Stimulated activated CD4-positive, alpha-beta T cell treated with anti-CD3 and anti-CD28 coated beads, TNF-alpha, amount 100 ng/mL, for 4 hours (primary cell): ENCODE data around the gene ZNF697.
A peak's percentile ranks its signal among the peaks of the same experiment; 100 is the strongest.
"Not testable (repeated sequence)": the region's sequence is repeated elsewhere in the genome, so short reads cannot be mapped to it uniquely, and the experiment has no call there.

Source experiments
- DNase-seq, 3 experiments: peaks; one replicate each; pipeline ENCODE4 v3.0.0-alpha.2; 2020; ENCODE audit warnings: low read depth in 3 of 3

The ZNF697 gene

DNA sequence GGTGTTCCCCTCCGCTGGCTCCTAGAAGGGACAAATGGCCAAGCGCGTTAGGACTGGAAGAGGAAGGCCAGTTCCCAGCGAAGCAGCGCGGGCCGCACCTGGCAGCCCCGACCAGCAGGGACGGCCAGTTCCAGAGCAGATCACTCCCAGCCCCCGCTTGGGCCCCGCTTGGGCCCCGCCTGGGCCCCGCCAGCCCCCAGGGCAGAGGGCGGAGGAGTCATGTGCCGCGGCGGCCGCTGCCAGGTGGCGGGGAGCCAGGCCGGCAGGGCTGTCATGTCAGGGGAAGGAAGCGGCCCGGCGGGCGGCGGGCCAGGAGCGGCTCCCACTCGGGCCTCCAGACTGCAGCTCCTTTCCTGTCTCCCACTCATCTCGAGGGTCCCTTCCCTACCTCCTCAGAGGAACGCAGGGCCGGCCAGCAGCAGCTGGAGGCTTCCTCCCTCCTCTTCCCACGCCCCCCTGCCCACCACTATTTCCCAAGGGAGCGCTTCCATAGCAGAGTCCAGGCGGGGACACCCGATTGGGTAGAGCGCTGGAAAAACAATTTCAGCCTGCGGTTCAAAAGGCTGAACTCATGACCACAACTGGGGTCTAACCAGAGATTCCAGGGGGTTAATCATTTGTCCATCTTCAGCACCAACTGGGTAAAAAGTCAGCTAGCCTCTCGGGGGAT lies 16.5 kb downstream of the ZNF697 start:
- no peak for DNase-seq

DNA sequence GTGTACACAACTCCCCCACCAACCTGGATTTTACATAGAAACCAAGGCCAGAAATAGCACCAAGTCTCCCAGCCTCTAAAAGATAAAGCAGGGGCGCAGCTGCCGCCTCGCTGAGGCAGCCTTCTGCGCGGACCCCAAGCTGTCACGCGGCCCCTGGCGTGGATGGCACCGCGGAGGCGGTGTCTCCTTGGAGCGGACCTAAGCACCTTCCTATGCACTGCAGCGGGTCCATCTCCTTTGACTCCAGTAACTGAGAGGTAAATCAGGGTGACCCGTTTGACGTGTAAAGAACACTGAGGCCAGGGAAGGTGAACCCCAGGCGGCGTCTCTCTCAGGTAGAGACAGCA lies 17.0 kb downstream of the ZNF697 start:
- DNase-seq: no peak

DNA sequence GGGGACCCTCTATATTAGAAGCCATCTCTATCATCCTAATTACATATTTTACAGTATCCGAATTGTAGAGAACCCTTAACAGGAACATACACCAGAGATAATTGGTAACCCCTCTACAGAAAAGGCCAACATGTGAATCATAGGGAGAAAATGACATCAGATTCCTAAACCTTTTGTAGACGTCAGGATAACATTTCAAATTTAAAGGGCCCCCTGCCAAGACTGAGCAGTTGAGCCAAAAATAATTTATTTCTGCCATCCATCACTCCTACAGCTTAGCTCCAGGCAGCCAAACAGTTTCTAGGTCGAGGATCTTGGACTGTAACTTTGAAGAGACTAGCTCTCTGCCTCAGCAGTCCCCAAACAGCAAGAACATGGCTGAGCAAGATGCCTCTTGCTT lies 21.2 kb downstream of the ZNF697 start:
- no peak for DNase-seq

DNA sequence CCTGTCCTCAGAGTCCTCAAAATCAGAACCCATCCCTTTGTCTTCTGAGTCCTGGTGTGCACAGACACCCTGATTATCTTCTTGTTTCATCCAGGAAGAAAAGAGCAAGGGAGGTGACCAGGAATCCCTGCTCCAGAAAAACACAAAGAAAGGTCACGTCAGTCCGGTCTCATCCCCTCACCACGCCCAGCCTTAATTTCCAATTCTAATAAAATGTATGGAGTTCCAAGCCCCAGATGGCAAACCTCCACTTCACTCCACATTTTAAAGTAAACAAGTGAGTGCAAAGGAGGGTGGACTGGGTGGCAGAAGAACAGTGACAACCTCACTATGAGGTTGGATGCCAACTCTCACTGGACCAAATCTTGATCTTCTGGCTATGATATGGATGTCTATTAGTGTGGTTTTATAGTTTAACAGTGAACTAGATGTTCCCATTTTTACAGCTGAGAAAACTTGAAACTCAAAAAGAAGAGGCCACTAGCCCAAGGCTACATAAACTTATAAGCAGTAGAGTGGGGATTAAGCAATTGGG lies 22.0 kb downstream of the ZNF697 start:
- DNase-seq: no peak

DNA sequence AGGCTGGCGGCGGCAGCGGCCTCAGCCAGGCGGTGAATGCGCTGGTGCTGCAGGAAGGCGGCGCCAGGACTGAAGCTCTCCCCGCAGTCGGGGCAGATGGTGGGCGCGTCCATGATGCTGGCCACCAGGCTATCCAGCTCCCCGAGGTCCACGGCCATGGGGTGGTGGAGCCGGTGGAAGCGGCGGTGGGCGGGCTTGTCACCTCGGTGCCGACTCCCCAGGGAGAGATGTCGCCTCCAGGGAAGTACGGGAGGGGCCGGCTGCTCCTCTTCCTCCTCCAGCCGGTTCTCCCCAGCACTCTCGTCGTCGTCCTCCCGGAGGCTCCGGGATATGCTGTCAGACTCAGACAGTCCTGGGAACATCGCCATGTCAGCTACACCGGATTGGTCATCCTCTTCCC lies 24.4 kb downstream of the ZNF697 start:
- no peak for DNase-seq

DNA sequence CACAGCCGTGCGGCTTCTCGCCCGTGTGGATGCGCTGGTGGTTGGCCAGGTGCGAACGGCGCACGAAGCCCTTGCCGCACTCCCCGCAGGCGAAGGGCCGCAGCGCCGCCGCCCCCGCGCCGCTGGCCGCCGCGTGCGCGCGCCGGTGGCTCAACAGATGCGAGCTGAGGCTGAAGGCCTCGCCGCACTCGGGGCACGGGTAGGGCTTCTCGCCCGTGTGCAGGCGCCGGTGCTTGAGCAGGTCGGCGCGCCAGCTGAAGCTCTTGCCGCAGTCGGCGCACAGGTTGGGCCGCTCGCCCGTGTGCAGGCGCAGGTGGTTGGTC lies 24.9 kb downstream of the ZNF697 start:
- no peak for DNase-seq

DNA sequence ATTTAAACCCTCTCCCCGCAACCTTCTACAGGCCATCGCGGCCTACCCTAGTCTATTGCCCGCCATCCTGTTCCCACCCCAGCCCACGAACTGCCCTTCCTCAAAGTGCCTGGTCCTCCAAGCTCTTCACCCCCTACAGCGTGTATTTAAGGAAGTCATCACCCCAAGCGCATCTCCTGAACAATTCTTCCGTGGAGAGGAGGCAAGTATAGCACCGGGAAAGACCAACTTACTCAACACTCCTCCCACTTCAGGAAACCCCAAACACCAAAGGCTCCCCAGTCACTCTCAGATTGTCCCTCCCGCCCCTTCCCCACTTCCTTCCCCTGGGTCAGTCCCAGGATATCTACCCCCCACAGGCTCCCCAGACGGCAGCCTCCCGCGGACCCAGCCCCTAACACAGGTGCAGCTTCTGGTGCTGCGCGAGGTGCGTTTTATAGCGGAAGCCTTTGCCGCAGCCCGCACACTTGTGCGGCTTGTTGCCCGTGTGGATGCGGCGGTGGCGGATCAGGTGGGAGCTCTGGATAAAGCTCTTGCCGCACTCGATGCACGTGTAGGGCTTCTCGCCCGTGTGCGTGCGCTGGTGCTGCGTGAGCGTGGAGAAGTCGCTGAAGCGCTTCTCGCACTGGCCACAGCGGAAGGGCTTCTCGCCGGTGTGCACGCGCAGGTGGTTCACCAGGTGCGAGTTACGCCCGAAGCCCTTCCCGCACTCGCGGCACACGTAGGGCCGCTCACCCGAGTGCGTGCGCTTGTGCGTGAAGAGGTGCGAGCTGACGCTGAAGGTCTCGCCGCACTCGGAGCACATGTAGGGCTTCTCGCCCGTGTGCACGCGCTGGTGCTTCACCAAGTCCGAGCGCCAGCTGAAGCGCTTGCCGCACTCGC lies 25.5 kb downstream of the ZNF697 start:
- DNase-seq: no peak

DNA sequence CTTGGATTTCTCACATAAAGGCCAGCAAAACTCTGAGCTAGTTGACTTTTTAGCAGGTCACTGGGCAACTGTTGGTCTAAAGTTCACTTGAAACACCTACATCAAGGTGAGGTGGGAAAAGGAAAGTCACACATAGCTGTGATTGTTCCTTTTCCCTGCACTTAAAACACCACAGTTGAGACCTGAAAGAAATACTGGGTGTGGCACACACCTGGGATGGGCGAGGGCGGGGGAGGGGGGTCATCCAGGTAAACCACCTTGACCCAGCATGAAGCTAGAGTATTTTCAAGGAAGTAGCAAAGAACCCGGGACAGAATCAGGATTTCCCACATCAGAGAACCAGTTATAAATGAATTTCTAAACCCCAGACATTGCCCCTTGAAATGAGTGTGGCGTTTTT lies 26.4 kb downstream of the ZNF697 start:
- DNase-seq: no peak

DNA sequence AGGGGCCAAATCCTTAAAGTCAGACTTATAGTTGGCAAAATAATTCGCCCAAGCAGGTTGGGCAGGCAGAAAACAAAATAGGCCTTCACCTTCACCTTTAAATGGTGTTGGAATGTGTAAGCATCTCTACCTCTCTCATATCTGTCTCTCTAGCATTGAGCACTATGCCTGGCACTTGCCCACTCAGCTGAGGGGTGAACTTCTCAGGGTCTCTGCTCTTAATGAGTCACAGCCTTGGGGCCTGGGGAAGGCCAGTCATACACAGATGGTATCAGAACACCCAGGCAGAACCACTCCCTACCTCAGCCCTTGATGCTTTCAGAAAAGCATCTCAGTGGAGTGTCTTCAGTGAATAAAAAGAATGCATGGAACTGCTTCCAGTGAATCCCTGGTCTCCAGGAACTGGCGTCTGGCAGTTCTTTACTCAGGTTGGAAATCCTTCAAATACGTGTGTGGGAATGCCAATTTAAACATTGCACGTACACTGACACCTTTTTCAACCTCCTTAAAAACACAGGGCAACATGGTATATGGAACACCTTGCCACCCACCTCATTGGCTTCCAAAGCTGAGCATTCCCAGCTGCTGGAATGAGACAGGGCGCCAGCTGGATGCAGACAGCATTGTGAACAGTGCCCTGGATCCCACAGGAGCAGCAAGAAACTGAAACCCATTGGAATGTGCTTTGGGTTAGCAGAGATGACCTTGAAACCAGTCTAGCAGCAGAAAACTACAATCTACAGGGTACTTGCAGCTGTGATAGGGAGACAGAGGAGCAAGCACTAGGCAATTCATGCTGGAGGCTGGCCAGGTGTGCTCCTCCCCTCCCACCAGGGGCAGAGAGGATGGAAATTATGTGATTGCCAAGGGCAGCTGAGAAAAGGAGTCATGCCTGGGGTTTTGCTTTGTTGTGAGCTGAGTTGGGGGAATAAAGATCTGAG lies 30.0 kb downstream of the ZNF697 start:
- DNase-seq: no peak

DNA sequence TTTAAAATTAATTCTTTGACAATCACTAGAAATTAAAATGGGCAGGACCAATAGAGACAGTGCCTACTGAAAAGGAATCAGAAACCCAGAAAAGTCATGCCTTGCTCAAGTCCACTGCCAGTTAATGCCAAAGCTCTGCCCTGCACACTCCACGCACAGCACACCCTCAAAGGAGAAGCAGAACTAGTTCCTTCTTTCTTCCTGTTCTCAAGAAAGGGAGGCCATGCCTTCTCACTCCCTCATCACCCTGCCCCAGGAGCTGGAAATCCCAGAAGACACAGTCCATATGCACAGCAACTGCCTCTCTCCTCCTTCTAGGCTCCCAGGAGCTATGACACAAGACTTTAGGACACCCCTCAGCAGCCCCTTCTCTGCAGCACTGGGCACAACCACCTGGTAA lies 31.3 kb downstream of the ZNF697 start:
- DNase-seq: not testable (repeated sequence)

DNA sequence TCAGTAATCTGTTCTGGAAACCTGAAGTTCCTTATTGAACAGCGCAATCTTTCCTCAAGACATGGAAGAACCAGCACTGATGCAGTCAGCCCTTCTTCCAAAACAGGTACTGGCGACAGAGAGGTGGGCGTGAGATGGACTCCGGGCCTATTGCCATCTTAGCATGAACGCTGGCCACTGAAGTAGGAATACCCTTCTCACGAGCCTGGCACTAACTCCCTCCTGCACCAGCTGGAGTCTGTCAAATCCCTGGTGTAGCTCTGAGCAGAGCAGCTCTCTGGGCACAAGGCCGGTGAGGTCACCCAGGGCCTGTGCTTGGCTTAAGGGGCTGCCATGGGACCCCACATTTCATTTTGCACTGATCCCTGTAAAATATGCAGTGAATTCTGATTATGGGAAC lies 33.0 kb downstream of the ZNF697 start:
- not testable (repeated sequence) for DNase-seq

DNA sequence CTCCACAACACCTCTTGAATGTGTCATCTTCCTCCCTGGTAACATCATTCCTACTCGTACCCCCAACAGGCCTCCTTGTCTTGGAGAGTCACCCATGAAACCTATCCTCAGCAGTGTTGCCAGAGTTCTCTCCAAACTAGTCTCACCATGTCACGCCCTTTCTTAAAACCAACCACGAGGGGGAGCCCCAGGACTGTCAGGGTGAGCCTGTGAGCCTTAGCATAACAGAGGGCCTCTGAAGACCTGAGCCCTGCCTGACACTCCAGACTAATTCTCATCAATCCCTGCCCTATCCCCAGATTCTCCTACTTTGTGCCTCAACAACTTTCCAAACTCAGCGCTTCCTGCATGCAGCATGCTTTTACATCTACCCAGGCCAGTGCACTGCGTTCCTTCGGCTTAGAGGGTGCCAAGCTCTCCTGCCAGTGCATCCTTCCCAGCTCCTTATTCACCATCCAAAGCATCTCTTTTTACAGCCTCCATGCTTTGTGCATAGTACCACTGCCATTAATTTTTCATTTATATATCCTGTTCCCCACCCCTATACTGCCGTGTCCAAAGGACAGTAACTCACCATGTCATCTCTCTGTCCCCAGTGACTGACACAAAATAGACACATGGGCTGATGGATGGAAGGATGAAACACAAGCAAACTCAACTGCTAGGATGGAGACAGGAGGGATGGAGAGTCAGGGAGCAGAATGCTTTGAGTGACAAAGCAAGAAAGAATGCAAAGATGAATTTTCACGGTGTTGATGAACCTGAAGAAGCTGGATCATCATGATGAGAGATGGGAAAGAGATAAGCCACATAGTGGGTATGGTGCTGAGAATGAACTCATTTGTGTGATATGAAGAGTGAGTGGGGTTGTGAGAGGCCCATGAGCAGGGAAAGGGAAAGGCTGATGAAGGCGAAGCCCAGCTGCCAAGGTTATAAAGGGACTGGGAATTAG lies 34.0 kb downstream of the ZNF697 start:
- DNase-seq: peak; percentile 5 to 24 (median 16)

DNA sequence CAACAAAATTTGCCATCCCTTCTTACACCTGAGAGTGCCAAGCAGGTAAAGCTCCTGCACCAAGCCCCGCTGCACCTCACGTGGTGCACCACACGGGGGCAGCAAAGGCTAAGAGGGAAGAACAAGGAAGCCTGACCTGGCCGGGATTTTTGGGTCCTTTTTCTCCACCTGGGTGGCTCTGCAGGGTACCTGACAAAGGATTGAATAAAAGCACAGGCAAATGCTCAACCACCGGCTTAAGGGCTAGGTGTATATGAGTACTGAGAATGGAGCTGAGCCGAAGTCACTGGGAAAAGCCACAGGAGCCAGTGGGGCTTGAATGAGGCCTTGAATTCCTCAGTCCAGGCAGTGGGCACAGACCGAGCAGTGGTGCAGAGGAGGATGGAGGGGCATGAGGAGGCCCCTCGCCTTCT lies 36.4 kb downstream of the ZNF697 start:
- DNase-seq: peak in 2 of 3 experiments; percentile 11 to 23

DNA sequence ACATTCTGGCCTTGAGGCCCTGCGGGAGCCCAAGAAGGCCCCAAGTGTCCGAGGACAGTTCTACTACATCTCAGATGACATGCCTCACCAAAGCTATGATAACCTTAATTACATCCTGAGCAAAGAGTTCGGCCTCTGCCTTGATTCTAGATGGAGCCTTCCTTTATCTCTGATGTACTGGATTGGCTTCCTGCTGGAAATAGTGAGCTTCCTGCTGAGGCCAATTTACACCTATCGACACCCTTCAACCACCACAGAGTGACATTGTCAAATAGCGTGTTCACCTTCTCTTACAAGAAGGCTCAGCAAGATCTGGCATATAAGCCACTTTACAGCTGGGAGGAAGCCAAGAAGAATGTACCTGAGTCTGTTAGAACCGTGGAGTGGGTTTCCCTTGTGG lies 39.2 kb downstream of the ZNF697 start:
- not testable (repeated sequence) for DNase-seq

DNA sequence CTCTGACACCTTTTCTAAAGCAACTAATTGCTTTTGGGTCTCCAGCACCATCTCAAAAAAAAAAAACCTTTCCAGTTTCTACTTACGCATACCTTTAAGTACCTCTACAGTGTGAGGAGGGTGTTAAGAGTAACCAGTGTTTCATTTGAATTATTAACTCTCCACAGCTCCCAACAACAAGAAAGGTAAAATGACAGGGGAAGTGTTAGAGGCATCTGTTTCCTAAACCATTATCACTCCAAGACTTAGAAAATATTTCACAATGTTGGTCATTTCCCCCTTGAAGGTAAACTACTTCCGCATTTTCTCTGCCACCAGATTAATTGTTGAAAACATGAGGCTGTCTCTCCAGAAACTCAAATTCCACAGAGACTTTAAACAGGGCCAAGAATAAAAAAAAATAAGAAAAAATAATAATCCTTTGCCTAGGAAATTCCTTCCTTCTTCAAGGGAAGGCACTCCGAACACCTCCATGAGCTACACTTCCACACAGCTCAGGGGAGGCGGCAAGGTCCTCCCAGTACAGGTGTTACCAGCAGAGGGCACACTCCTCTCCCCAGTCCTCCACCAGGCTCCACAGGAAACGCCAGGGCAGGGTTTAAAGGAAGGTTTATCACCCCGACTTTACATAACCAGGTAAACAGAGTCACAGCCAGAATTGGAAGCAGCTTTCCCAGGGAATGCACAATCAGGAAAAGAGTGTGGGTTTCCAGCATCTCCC lies 40.8 kb downstream of the ZNF697 start:
- DNase-seq: not testable (repeated sequence)

DNA sequence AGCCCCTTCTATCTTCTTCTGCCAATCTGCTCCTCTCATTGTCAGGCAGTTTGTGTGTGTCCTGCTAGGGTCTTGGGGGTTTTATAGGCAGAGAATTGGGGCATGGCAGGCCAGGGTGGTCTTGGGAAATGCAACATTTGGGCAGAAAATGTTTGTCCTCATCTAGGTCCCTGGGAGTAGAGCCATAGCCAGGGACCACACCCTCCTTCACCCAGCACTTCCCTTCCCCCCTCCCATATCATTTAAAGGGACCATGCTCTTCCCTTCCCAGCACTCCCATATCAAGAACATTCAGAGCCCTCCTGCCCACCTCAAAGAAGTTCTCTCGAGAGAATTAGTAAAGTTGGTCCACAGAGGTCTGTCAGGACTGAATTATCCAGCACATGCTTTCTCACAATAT lies 41.7 kb downstream of the ZNF697 start:
- no peak for DNase-seq

DNA sequence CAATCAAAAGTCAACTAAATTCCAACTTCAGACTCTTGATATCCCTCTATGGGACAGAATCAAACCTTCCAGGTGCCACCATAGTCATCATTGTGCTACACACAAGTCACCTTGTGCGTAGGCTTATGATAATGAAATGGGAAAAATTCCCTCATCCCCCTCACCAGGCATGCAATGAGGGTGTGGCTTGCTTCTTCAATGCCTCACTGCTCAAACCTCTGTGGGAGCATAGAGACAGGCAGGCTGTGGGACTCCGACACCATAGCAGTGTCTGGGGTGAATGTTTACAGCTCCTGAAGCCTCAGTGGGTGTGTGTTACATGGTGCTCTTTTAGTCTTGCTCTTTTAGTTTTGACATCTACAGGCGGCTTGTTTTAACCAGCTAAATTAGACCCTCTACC lies 42.4 kb downstream of the ZNF697 start:
- DNase-seq: no peak

DNA sequence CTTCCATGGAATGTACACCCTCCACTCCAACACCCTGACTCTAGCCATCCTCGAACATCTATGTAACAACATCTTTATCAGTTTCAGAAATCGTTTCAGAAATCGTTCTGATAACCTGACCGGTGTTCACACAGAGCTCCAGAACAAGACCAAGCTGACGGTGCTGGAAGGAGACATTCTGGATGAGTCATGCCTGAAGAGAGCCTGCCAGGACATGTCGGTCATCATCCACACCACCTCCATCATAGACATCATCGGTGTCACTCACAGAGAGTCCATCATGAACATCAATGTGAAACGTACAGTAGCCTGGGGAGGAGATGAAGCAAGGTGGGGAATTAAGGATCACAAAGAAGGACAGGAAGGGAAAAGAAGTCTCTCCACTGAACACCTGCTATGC lies 43.0 kb downstream of the ZNF697 start:
- DNase-seq: not testable (repeated sequence)

DNA sequence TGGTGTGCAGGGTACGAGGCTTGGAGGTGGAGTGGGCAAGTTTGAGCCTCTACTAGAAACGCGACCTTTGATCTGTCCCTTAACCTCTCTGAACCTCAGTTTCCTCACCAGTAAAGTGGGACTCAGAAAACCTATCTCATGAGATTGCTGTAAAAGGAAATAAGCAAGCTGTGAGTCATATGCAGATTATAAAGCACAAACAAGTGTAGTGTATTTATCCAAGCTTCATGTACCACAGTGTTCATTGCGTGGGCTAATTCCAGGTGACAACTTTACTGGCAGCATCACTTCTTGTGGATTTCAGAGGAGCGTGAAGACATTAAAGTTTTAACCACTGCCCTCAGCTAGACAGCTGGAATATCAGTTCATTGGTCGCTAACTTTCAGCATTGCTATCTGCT lies 44.4 kb downstream of the ZNF697 start:
- DNase-seq: no peak

DNA sequence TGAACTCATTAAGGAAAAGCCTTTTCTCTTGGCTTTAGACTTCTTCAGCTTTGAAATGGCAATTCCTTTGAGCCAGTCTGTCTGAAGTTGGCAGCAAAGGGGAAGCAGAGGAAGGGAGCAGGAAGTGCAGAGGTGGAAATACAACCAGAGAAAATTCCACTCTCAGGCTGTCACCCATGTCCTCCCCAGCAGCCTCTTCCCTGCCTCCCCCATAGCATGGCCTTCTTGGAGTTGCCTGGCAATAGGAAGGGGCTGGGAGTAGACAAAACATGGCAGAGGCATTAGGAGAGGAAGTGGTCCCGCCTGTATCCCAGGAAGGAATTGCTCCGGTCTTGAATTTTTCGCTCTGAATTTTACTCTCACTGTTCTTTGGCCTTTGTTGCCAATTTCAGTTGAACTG lies 44.8 kb downstream of the ZNF697 start:
- not testable (repeated sequence) for DNase-seq
